GM13977 (cell line): ENCODE results near the gene MCUR1.

ENCODE experiments used
- DNase-seq: peaks from one replicate; pipeline ENCODE4 v3.0.0; 2012; ENCODE audit warnings: low spot score
- in situ Hi-C: fragments of 300-500 bp; cut with MboI; formaldehyde crosslinking; loops from one replicate; pipeline ENCODE4 v1.12.0; 2022; ENCODE audit warnings: low sequenced_read_pairs, low pct_unique_long_range_greater_than_20kb, mixed read lengths, inconsistent platforms; ENCODE audit not compliant: unreplicated experiment
- TF ChIP-seq, protein P1 (sequence below): IDR thresholded peaks from 2 replicates; pipeline ENCODE4 v1.5.1; 2012; ENCODE audit warnings: mild to moderate bottlenecking, control low read depth; ENCODE audit not compliant: insufficient read depth; ENCODE audit errors: extremely low read depth, missing control alignments

The MCUR1 gene

DNA sequence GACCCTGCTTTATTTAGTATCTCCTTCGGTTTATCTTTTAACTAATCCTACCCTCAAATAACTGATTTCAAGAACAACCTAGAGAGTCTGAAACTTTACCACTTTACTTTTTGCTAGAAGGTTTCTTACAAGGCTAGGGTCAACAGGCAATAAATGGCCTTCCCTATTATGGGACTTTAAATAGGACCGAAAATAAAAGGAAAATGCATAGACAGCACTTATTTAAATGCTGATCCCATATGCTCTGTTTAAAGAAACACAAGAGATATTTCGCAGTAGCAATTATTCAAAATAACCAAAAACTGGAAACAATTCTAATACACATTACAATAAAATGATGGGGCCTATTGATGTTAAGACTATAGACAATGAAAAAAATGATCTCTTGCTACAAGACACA, 13.7 kb downstream of the MCUR1 start:
- DNase-seq, result no peak
- in situ Hi-C loops, result no loop called here

GRCh38 chr6:13796781-13797180, 17.6 kb downstream of the MCUR1 start:
- in situ Hi-C loops, result loop anchor here (25.0 kb wide), 1 partner anchor 266 kb away; no protein-coding TSS in a partner anchor

More for the DNA sequence above, 13.7 kb downstream of the MCUR1 start:
- TF ChIP-seq, protein P1, sequence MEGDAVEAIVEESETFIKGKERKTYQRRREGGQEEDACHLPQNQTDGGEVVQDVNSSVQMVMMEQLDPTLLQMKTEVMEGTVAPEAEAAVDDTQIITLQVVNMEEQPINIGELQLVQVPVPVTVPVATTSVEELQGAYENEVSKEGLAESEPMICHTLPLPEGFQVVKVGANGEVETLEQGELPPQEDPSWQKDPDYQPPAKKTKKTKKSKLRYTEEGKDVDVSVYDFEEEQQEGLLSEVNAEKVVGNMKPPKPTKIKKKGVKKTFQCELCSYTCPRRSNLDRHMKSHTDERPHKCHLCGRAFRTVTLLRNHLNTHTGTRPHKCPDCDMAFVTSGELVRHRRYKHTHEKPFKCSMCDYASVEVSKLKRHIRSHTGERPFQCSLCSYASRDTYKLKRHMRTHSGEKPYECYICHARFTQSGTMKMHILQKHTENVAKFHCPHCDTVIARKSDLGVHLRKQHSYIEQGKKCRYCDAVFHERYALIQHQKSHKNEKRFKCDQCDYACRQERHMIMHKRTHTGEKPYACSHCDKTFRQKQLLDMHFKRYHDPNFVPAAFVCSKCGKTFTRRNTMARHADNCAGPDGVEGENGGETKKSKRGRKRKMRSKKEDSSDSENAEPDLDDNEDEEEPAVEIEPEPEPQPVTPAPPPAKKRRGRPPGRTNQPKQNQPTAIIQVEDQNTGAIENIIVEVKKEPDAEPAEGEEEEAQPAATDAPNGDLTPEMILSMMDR, result no peak

DNA sequence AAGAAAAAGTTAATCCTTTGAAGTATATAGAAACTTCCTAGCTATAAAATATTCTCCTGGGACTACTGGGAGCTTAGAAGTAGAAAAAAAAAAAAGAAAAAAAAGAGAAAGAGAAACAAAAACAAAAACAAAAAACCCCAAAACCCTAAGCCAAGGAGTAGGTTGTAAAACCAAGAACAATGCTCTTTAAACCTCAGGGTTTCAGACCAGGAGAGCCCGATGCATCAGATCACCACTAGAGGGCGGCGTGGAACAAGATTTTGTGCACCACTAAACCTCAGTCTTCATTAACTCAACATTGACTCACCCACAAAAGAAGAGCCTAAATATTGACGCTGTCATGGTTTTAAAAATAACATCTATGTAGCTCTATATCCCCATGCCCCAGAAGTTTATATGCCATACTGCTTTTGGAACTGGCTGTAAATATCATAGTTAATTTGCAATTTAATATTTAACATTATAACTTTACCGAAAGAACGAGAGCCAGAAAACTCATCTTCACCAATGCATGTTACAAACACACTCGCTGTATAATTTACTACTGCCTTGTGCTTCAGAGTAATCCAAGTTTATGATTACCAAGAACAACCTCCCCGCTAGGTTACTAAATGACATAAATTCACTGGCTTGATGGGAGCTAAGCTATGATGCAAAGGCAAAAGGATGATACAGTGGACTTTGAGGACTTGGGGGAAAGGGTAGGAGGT, 19.2 kb downstream of the MCUR1 start:
- TF ChIP-seq, protein P1, result peak; percentile 88
- peak; percentile 75 for DNase-seq
- in situ Hi-C loops, result loop anchor here (25.0 kb wide), 1 partner anchor 267 kb away; no protein-coding TSS in a partner anchor

More at GRCh38 chr6:13796781-13797180, 17.6 kb downstream of the MCUR1 start:
- TF ChIP-seq, protein P1, result no peak
- DNase-seq, result no peak

GRCh38 chr6:13794184-13794583, 20.2 kb downstream of the MCUR1 start:
- in situ Hi-C loops, result loop anchor here (25.0 kb wide), 1 partner anchor 268 kb away; no protein-coding TSS in a partner anchor

DNA sequence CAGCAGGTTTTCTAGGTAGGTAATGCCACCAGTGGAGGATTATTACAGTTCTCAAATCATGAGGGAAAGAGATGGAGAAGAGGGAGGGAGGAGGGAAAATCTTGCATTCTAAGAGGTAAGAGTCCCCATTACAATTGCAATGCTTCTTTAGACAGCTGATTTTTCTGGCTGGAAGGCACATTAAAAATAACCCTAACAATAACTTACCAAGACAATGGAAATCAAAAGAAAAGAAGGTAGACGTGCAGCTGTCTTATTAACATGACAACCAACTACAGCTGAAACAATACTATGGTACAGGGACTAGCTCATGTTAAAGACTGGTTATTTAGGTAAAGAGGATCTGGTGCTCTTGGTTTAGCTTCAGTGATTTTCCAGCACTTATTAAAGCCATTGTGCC, 24.6 kb downstream of the MCUR1 start:
- no peak for DNase-seq
- TF ChIP-seq, protein P1, result no peak
- in situ Hi-C loops, result loop anchor here (25.0 kb wide), 1 partner anchor 273 kb away; no protein-coding TSS in a partner anchor

More at GRCh38 chr6:13794184-13794583, 20.2 kb downstream of the MCUR1 start:
- DNase-seq, result no peak
- TF ChIP-seq, protein P1, result no peak

DNA sequence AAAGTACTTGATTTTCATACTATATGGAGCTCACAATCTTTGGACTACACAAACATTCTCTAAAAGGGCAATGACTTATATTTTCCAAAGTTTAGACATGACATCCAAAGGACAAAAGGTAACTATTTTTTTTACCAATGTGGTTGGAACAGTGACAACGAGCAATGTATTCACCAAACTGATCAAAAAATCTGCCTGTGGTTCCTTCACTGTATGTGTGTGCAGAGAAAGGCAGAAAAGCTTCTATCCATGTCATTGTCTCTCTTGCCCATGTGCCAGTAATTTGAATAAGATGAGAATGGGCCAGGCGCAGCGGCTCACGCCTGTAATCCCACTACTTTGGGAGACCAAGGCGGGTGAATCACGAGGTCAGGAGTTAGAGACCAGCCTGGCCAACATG, 25.5 kb downstream of the MCUR1 start:
- DNase-seq, result no peak
- TF ChIP-seq, protein P1, result no peak
- in situ Hi-C loops, result loop anchor here (25.0 kb wide), 1 partner anchor 273 kb away; no protein-coding TSS in a partner anchor
